Omental fat pad (tissue), 4 donors: Measurements from ENCODE around the gene SQSTM1. TPM values are rescaled to one million over a fixed set of nuclear protein-coding genes. Genes with fewer than 3 reads are reported as not detected.
"Not testable (repeated sequence)": the region's sequence is repeated elsewhere in the genome, so short reads cannot be mapped to it uniquely, and the experiment has no call there.

Experiments
- ATAC-seq: fragments of 150-250 bp; one replicate; pipeline ENCODE4 v1.9.1; 2016; ENCODE audit warnings: mild to moderate bottlenecking, moderate library complexity; ENCODE audit not compliant: low FRiP score
- DNase-seq: peaks from one replicate; pipeline ENCODE4 v3.0.0-alpha.2; 2019; ENCODE audit warnings: low spot score
- total RNA-seq, 4 donors: library from RNA; depleted of rRNA; stranded (reverse); fragments of >200 nt; gene quantifications; one replicate each; pipeline ENCODE4 v1.1.0, GENCODE V29; 2016
- TF ChIP-seq, protein P1 (sequence below), 3 donors: fragments of 450-650 bp; IDR thresholded peaks; one replicate each; pipeline ENCODE4 v1.5.1; 2016 to 2017; ENCODE audit warnings: antibody characterized with exemption in 3 of 3, mild to moderate bottlenecking in 3 of 3, moderate library complexity in 2 of 3

SQSTM1 gene
- total RNA-seq, 4 donors from 2014 or later: 400 to 762 (median 566) TPM

DNA sequence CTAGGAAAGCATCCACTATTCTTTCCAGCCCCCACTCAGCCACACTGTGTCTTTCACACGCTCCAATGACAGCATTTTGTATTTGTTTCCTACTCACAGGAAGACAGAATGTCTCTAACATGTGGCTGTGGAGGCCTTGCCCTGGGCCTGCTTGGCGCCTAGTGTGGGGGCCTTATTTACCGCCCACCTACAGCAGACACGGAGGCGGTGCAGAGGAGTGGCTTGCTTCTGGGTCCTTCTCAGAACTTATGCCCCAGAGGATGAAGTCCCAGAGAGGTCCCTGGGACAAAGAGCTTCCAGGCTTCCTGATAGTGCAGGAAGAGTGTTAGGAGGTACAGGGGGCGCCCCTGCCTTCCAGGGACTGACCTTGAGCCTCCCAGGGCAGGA lies 46.4 kb downstream of the SQSTM1 start:
- TF ChIP-seq, protein P1, sequence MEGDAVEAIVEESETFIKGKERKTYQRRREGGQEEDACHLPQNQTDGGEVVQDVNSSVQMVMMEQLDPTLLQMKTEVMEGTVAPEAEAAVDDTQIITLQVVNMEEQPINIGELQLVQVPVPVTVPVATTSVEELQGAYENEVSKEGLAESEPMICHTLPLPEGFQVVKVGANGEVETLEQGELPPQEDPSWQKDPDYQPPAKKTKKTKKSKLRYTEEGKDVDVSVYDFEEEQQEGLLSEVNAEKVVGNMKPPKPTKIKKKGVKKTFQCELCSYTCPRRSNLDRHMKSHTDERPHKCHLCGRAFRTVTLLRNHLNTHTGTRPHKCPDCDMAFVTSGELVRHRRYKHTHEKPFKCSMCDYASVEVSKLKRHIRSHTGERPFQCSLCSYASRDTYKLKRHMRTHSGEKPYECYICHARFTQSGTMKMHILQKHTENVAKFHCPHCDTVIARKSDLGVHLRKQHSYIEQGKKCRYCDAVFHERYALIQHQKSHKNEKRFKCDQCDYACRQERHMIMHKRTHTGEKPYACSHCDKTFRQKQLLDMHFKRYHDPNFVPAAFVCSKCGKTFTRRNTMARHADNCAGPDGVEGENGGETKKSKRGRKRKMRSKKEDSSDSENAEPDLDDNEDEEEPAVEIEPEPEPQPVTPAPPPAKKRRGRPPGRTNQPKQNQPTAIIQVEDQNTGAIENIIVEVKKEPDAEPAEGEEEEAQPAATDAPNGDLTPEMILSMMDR (IDR thresholded peaks at IDR 0.05): no peak
- ATAC-seq: no peak
- no peak for DNase-seq

GRCh38 chr5:179867476-179867875 lies 46.8 kb downstream of the SQSTM1 start:
- DNase-seq: no peak
- TF ChIP-seq, protein P1 (IDR thresholded peaks at IDR 0.05): no peak

DNA sequence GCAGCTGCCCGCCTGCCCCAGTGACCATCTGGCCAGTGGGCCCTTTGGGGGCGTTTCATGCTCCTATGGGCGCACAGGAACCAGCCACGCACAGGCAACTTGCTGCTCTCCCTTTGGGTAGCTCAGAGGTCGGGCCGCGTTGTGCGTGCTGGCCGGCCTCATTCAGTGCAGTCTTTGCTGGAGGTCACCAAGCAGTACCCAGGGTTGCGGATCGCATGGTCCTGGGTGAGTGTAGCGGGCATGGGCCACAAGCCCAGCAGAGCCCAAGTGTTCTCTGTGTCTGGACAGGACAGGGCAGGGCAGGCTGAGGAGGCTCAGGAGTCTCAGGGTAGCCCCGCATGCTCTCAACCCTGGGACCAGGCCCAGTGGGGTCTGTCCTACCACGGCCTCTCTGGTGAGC lies 47.8 kb downstream of the SQSTM1 start:
- TF ChIP-seq, protein P1 (IDR thresholded peaks at IDR 0.05): no peak
- DNase-seq: no peak
- no peak for ATAC-seq

More at GRCh38 chr5:179867476-179867875, 46.8 kb downstream of the SQSTM1 start:
- no peak for ATAC-seq

GRCh38 chr5:179869101-179869500 lies 48.4 kb downstream of the SQSTM1 start:
- ATAC-seq (no peak), DNase-seq (no peak)
- TF ChIP-seq, protein P1 (IDR thresholded peaks at IDR 0.05): no peak

GRCh38 chr5:179869641-179870402 lies 49.1 kb downstream of the SQSTM1 start:
- ATAC-seq (no peak), DNase-seq (no peak)
- TF ChIP-seq, protein P1 (IDR thresholded peaks at IDR 0.05): no peak

- TF ChIP-seq, protein P1 (IDR thresholded peaks at IDR 0.05): no peak
- DNase-seq: no peak
- ATAC-seq: no peak
Measured at GRCh38 chr5:179870403-179870903, 49.7 kb downstream of the SQSTM1 start.

- TF ChIP-seq, protein P1 (IDR thresholded peaks at IDR 0.05): no peak
- DNase-seq: no peak
- no peak for ATAC-seq
Measured at GRCh38 chr5:179870952-179871351, 50.2 kb downstream of the SQSTM1 start.

GRCh38 chr5:179871533-179871932 lies 50.8 kb downstream of the SQSTM1 start:
- not testable (repeated sequence) for DNase-seq, ATAC-seq
